GM18507 (cell line): Measurements from ENCODE around the gene LRRTM1.

Experiments
- DNase-seq: peaks from one replicate; pipeline ENCODE4 v3.0.0; 2011; ENCODE audit warnings: low read depth; ENCODE audit not compliant: insufficient read length; ENCODE audit errors: extremely low spot score
- FAIRE-seq: peaks from 2 replicates; lab custom pipeline; 2011; peaks lifted over from hg19 to GRCh38; lab: Jason Lieb, UNC

Gene LRRTM1

DNA sequence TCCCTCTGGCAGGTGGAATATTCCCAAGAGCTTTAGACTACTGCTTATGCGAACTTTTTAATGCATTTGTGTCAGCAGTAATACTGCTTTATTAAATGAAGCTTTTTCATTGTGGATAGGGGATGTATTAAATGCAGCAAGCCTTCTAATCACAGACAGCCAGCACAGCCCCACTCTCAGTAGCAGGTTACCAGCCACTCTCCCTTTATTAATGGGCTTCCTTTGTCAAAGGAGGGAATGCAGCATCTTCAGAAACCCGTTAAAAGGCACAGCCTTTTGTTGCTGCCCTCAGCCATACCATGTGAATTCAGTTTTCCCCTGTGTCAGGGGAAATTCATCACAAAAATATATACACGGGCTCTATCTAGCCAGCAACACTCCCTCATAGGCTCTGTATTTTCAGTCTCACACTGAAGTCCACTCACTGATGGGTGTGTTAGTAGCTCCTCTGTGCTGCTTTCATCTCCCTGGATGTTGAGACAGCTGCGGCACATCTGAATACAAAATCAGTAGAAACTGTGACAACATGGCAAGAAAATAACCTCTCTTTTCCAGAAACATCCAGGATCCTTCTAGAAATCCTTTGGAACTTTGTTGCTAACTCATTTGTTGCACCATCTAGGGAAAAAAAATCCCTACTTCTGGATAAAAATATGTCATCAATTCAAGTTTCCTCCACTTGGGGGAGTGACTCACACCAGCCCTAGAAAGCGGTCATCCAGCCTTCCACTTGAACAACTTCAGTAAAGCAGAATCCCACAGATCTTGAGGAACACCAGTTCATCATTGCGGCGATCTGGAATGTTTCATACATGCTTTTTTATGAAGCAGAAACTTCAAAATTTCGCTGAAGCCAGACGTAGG is 48.4 kb downstream of the LRRTM1 start:
- FAIRE-seq (no peak), DNase-seq (no peak)

DNA sequence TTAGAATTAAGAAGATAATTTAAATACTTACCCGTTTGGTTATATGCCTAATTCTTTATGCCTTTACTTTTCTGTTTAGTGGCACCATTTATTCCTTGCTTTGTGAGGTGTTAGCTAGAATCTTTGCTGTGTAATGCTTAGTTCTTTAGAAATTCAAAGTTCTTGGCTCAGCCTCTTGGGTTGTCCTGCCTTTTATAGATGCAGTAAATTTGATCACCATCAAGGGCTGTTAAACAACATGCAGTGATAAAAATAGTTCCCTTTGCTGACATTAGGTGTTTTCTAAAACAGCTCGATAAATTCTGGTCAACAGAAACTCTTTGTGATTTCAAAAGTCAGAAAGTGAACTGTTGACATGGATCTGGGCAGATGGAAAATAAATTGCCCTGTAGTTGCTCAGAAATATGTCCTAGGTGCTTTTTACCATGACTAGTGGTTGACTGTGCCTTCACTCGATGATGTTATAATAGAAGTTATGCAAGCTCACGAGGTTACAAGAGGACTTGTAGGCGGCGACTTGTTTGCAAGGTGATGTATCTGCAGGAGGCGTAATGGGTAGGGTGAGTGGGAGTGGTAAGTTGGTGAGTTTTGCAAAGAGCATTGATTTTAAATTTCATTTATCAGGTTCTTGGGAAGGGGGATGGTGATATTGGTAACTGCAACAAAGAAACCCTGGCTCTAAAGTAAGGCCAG is 52.1 kb downstream of the LRRTM1 start:
- DNase-seq (no peak), FAIRE-seq (no peak)
